ENCODE data around the gene FKBP11. TPM values are rescaled to one million over a fixed set of nuclear protein-coding genes. Genes with fewer than 3 reads are reported as not detected.

Gene FKBP11
- total and polyA plus RNA-seq, 2 of the 8 experiments (the other 6 are each of a cell fraction or from before 2014, with no cell fraction given) = 45.7 to 65.1 TPM

- TF ChIP-seq GTF2F1 (IDR thresholded peaks at IDR 0.05; ENCODE audit: borderline replicate concordance, low read depth, low read length) (no peak), EGR1 (IDR thresholded peaks at IDR 0.05; ENCODE audit: borderline replicate concordance, low read depth, low read length) (peak; percentile 89)
Observed at GRCh38 chr12:48956279-48957140, 31.2 kb upstream of the FKBP11 start (continued).

Data from H1 (cell line).